Measurements from ENCODE around the gene RPL10A.

The RPL10A gene

DNA sequence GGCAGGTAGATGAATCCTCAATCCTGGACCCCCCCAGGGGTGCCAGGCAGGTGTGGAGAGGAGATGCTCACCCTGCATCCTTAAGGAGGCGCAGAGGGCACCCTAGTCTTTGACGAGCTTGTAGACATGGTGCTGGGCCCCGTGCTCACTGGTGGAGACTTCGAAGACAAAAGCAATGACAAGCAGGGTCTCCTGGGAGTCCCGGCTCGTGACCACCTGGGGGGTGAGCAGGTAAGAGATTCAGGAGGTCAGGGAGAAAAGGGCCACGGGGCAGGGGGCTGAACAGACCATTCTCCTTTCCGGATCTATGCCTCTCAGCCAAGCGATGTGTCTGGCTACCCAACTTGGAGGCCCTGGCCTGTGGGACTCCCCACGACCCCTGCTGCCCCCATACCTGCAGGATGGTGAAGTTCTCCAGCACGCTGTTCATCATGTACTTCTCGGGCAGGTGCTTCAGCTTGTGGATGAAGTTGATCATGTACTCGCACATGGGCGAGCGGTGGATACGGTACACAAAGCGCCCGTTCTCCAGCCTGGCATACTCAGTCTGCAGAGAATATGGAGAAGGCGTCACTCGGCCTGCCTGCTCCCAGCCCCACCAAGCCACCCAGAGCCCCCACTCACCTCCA, 6.9 kb downstream of the RPL10A start:
- DNase-seq (ENCODE audit: low read depth in 3 of 3) = no peak

DNA sequence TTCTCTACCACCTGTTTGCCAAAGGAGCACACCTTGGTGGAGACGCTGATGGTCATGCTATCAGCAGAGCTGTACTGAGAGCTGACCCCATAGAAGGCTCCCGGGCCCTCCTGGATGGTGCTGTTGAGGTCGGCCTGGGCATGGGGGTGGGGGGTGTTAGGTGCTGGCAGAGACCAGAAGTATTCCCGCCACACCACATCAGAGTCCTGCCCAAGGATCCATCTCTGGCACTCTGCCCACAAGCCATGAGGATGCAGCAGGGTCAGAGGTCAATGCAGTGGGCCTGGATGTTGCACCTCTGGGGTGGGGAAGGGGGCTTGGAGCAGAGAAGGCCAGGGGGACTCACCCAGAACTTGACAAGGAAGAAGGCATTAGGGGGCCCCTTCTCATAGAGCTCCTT, 7.4 kb downstream of the RPL10A start:
- DNase-seq (ENCODE audit: low read depth in 3 of 3) = no peak

DNA sequence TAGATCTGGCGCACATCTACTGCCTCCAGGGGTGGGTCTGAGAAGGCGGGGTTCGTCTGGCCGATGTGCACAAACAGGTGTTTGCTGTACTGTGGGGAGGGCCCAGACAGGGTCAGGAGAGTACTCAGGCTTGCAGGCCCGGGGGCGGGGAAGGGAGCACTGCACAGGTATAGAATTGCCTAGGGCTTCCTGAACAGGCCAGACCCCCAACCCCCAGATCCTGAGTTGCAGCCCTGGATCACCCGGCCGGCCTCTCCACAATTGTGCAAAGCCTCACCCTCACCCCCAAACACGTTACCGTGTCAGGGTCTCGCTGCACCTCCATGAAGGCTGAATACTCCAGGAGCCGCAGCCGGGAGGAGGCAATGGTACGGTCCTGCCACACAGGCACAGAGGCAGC, 7.8 kb downstream of the RPL10A start:
- DNase-seq (ENCODE audit: low read depth in 3 of 3) = no peak

GRCh38 chr6:35477028-35477427, 8.8 kb downstream of the RPL10A start:
- no peak for DNase-seq (ENCODE audit: low read depth in 3 of 3)

DNA sequence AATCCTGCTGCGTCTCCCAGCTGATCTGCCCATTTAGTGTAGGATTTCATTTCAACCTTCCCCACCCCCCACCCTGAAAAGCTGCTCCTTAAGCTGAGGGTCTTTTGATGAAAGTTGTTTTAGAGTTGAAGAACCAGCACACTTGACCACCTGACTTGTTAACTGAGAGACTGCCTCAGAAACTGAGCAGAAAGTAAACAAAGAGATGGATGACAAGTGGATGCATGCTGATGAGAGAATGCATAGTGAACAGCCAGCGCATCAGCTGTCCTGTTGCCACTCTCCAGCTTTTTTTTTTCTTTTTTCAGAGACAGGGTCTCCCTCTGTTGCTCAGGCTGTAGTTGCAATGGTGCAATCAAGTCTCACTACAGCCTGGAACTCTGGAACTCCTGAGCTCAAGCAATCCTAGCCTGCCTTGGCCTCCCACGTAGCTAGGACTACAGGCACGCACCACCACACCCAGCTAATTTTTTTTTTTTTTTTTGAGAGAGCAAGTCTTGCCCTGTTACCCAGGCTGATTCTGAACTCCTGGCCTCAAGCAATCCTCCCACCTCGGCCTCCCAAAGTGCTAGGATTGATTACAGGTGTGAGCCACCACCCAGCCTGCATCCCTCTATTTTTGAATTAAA, 9.5 kb downstream of the RPL10A start:
- no peak for DNase-seq (ENCODE audit: low read depth in 3 of 3)

DNA sequence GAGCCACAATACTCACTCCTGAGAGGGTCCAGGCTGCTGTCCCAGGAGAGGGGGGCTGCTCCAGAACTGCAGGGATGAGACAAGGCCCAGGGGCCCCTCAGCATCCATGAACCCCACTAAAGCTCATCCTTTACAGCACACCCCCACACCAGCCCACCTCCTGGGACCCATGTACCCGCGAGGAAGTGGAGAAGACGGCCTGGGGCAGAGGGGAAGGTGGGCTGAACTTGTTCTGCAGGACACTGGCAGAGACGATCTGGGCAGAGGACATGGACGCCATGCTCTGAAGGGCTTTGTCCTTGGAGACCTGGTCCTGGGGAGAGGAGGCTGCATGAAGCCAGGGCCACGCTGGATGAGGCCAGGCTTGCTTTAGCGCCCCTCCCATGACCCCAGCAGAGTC, 10.1 kb downstream of the RPL10A start:
- DNase-seq (ENCODE audit: low read depth in 3 of 3) = no peak

DNA sequence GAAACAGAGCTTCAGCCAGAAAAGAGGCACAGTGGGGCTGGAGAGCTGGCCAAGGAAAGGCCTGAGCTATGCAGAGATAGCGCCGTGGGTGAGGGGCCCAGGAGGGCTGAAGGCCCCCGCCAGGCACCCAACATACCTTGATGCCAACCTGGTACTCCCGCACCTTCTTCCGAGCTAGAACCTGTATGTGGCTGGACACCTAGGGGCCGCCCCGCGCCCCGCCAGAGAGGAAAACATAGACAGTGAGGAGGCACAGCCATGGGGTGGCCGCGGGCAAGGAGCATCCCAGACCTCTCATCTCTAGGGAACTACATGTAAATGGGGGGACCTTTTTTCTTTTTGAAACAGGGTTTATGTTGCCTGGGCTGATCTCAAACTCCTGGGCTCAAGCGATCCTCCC, 12.0 kb downstream of the RPL10A start:
- no peak for DNase-seq (ENCODE audit: low read depth in 3 of 3)

GRCh38 chr6:35481226-35481625, 13.0 kb downstream of the RPL10A start:
- no peak for DNase-seq (ENCODE audit: low read depth in 3 of 3)

- DNase-seq (ENCODE audit: low read depth in 3 of 3) = no peak
Measured at GRCh38 chr6:35483062-35483461, 14.9 kb downstream of the RPL10A start.

GRCh38 chr6:35483490-35483889, 15.3 kb downstream of the RPL10A start:
- no peak for DNase-seq (ENCODE audit: low read depth in 3 of 3)

DNA sequence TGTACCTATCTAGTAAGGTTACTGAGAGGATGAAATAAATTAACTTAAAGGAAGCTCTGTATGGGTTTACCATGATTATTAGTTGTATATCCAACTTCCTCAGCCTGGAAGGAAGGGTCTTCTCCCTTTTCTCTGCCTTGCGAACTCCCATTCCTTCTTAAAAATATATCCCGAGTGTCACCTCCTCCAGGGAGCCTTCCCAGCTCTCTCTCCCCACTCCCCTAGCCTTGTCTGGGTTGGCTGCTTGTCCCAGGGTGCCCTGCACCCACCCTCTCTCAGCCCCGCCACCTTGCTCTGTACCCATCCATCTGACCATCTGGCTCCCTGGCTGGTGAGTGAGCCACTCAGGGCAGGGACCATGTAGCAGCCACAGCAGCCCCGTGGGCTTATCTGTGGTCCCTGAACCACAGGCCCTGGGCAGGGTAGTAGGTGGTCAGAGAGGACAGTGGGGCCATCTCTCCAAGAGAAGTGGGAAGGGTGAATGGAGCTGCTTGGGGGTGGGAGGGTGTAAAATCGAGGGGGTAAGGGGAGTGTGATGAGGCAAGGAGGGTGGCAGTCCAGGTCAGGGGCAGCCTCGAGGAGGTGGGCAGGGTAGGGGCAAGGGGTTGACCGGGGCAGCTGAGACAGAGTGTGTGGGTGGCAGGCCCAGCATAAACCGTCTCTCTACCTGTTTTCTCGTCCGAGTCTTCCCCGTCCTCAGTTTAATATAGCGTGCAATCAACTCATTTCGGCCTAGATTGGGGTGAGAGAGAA, 15.9 kb downstream of the RPL10A start:
- DNase-seq (ENCODE audit: low read depth in 3 of 3) = no peak

DNA sequence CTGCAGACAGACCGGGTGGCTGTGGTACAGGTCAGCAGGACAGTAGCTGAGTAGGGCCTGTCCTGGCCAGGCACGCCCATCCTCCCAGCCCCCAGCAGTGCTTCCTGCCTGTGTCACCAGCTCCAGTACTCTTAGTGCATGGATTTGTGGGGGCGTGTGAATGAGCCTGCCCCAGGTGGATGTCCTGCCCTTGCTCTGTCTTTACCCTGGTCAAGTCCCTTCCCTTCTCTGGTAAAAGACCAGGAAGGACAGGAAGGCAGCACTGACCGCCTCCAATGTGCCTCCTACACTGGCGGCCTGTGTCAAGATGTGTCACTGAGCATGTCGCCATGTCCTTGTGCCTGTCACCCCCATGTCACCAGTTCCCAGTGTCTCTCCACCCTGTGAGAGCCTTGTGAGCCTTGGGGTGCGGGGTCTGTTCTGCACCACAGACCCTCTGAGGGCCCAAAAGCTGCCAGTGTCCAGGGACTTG, 16.8 kb downstream of the RPL10A start:
- no peak for DNase-seq (ENCODE audit: low read depth in 3 of 3)

DNA sequence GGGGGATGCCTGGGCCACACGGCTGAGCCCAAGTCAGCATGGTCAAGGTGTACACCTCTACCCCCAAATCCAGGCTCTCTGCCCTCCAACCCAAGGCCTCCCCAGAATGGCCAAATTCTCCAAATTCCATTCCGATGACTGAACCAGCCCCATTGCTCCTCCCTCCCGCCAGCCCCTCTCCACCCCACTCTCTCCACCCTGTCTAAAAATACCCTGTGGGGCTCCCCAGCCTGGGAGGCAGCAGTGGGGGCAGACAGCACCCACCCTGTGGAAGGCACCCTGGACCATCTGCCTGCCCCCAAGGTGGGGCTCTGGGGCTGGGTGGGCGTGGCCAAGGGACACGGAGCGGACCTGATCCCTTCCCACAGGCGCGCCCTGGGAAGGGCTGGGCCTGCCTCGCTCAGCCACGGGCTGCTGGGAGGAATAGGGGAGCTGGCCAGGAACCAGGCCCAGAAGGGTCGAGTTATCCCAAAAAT, 17.2 kb downstream of the RPL10A start:
- DNase-seq (ENCODE audit: low read depth in 3 of 3) = no peak

DNA sequence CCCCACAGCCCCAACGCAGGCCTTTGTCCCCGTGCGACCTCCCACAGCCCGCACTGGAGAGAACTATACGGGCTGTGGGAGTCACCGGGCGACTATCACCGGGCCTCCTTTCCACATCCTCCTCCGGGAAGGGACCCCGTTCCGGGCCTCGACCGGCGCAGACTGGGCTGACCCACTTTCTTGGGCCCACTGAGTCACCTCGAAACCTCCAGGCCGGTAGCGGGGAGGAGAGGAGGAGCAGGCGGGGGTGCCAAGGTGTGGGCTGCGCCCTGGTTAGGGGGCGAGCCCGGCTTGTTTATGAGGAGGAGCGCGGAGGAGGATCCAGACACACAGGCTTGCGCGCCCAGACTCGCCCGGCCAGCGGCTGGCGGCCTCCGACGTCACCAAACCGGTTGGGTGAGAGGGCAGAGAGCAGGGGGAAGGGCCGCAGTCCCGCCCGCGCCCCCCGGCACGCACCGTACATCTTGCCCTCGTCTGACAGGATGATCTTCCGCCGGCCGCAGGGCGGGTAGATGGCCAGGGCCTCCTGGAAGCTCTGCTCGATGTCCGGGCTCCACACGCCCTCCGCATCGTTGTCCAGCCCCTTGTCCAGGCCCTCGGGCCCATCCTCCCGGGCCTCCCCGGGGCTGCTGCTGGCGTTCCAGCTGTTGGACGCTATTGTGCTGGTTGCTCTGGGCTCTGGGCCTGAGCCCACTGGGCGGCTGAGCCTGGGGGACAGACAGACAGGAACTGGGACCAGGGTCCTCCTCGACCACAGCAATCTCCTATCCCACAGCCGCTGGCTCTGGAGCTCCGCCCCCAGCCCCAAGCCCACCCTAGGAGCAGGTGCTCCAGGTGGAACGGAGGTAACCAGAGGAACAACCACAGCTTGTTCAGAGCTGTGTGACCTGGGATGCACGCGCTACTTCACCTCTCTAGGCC, 18.1 kb downstream of the RPL10A start:
- DNase-seq (ENCODE audit: low read depth in 3 of 3) = no peak

- no peak for DNase-seq (ENCODE audit: low read depth in 3 of 3)
Measured at GRCh38 chr6:35487658-35488516, 19.7 kb downstream of the RPL10A start.

GRCh38 chr6:35488517-35488862, 20.3 kb downstream of the RPL10A start:
- DNase-seq (ENCODE audit: low read depth in 3 of 3) = no peak

DNA sequence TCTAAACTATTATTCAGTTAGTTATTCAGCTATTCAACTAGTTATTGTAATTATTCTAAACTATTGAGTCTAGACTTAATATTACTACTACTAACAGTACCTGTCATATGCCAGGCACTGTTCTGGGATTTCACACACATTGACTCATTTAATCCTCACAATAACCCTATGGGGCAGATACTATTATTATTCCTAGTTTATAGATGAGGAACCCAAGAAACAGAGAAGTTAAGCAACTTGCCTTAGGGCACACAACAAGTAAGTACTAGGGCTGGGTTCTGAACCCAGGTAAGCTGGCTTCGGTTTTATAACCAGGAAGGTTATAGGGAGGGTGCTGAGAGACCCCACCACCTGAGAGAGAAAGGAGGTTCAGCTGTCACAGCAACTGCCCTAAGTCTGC, 20.9 kb downstream of the RPL10A start:
- no peak for DNase-seq (ENCODE audit: low read depth in 3 of 3)

DNA sequence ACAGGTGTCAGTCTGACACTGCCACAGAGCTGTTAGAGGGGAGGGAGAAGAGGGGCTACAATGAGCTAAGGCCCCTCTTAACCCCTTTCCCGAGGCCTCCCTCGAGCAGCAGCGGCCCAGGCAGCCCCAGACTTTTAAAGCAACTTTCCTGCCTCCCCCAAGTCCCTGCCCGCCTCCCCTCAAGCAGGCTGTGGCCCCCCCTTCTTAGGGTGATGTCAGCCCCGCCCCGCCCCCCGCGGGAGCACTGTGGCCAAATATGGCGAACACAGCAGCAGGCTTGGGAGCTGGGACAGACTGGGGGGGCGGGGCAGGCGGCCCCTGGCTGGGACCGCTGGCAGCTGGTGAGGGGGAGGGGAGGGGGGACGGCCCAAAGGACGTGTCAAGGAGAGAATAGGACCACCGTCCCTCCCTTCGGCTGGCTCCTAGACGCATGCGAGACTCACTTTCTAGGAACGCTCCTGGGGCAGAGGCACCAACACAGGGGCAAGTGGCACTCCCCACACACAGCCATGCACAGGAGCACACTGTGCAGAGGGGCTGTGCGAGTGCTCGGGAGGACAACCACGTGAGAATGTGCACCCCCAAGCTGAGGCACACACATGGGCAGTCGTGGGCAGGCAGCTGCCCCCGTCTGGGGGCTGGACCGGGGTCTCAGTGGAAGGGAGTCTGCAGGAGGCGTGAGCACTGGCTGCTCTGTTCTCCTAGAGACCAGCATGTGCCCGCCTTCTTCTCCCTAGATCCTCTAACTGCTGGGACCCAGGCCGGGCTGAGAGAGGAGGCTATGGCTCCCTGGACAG, 22.0 kb downstream of the RPL10A start:
- no peak for DNase-seq (ENCODE audit: low read depth in 3 of 3)

DNA sequence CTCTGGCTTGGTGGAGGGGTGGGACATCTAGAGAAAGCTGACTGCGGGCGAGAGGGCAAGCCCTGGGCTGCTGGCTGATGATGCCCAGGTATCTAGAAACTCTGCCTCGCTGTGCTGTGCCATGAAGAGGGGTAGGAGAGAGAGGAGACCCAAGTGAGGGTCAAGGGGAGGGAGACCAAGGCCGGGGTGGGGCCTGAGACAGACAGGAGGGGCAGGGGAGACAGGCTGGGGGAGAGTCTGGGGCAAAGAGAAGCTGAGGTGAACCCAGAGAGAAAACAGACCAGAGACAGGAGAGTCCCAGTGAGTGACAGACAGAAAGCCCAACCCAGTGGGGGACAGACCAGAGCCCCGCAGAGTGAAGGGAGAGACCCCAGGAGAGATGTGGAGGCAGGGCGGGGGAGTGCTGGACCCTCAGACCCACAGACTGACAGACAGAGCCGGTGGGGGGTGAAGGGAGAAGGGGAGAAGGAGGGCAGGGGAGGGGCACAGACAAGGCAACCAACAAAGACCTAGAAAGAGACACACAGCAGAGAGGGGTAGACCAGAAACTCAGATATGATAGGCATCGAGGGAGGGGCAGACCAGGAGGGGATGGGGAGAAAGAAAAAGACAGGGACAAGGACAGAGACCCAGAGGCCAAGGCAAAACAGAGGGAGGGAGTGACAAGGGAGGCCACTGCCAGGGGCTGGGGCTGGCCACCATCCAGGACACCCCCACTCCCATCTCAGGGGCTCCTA, 22.8 kb downstream of the RPL10A start:
- no peak for DNase-seq (ENCODE audit: low read depth in 3 of 3)
